Measurements from ENCODE around the gene ZNF700.
"Not testable (repeated sequence)": the region's sequence is repeated elsewhere in the genome, so short reads cannot be mapped to it uniquely, and the experiment has no call there.

Gene ZNF700

DNA sequence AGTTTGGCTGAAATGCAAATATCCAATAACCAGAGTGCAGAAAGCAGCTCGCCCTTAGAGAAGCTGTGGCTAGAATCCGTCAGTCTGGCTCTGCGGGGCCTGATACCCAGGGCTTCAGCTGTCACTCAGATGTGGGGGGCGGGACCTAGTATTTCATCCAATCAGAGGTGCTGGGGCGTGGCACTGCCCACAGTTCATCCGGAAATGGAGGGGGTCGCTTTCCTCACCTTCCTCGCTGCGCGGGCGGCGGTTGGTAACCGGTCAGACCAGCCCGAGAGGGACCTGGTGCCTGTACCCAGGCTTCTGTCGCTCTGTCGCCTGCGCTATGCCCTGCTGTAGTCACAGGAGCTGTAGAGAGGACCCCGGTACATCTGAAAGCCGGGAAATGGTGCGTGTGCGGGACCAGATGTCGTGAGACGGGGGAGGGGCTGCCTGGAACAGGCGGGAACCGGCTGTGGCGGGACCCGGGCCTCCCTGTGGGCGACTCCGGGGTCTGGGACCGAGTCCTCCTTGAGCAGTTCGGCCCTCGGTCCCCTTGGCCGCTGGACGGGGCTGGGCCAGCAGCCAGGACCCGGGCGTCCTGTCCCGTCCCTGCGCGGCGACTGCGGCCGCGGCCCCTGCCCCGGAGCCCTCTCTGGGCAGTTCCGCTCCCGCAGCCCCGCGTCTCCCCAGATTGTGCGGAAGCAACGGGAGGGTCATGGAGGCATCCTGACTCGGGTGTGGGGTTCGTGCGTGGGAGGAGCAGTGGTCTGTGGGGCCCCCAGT lies at the start of gene ZNF700:
TSS of gene ZNF700 (plus strand) at position 222 of the 765 bp plus-strand sequence. CDS start at position 326, 104 bp downstream.
- H3K4me1 ChIP-seq (ENCODE audit: control insufficient read depth, insufficient read depth, low read length) = 0 out of 2 replicates have a peak, but pooled peaks cover 1% of the 10 kb centered on the region
- peak; percentile 75 for DNase-seq (ENCODE audit: low read depth, low spot score)
- WGBS (ENCODE audit: insufficient coverage, insufficient read length) = no CpG with 5 or more reads among the region's 53 CpGs
- no peaks in the 10 kb centered on the region for H3K27me3 ChIP-seq (ENCODE audit: control insufficient read depth, insufficient read depth, low read length)
- peak within 1 kb of the TSS; percentile 58 for H3K4me3 ChIP-seq (ENCODE audit: low read length)
- H3K36me3 ChIP-seq (ENCODE audit: control insufficient read depth, insufficient read depth, low read length) = no peaks in the 10 kb centered on the region
- no peak within 1 kb of the TSS for H3K27ac ChIP-seq (ENCODE audit: low read length)
- no peaks in the 10 kb centered on the region; the same call in 1 of the 2 replicates for H3K9me3 ChIP-seq (ENCODE audit: control insufficient read depth, insufficient read depth, low read length)

DNA sequence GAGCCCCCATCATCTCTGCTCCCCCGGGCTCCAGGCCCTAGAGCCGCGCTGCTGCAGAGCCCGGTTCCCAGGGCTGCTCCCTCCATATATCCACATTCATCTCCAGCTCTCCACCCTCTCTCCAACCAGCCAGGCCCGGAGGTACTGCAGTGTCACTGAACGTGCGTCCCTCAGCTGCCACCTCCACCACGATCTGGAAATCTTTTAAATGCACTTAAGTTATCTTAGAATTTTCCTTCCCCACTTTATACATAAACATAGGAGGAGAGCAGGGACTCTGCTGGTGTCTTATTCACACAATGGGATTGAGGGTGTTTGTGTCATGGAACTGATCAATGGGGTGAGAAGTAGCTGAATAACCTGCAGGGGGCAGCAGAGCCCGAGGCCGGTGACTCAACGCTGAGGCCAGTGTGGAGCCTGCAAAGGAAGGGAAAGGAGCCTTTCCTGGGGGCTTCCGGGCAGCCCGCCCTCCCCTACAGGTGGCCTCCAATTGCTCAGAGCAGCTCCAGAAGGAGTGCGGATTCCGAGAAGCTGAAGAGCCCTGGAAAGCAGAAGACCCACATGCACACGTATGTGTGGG lies 45.1 kb upstream of the ZNF700 start:
- not testable (repeated sequence) for H3K27ac ChIP-seq (ENCODE audit: low read length); H3K4me3 ChIP-seq (ENCODE audit: low read length); DNase-seq (ENCODE audit: low read depth, low spot score); H3K4me1 ChIP-seq (ENCODE audit: control insufficient read depth, insufficient read depth, low read length); H3K36me3 ChIP-seq (ENCODE audit: control insufficient read depth, insufficient read depth, low read length); H3K27me3 ChIP-seq (ENCODE audit: control insufficient read depth, insufficient read depth, low read length); H3K9me3 ChIP-seq (ENCODE audit: control insufficient read depth, insufficient read depth, low read length)
- no CpG with 5 or more reads among the region's 16 CpGs for WGBS (ENCODE audit: insufficient coverage, insufficient read length)

DNA sequence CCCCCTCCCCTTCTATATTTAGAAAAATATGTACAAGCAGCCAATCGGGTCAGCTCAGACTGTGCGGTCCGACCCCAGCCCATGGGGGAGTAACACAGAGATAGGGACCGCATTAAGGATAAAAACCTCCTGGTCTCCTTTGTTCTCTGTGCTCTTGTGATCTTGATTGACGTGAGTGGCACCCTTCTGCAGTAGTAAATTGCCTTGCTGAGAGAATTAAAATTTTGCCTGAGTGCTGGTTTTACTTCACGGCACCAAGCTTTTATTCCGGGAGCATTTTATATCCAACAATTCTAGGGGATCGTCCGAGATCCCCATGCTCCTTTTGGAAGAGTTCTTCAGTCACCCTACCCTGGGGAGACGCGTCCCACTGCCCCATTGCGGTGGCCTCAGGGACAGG lies 44.3 kb upstream of the ZNF700 start:
- no peak overlapping the region for H3K4me3 ChIP-seq (ENCODE audit: low read length)
- H3K4me1 ChIP-seq (ENCODE audit: control insufficient read depth, insufficient read depth, low read length) = no peaks in the 10 kb centered on the region
- H3K9me3 ChIP-seq (ENCODE audit: control insufficient read depth, insufficient read depth, low read length) = no peaks in the 10 kb centered on the region
- WGBS (ENCODE audit: insufficient coverage, insufficient read length) = no CpG with 5 or more reads among the region's 12 CpGs
- H3K27me3 ChIP-seq (ENCODE audit: control insufficient read depth, insufficient read depth, low read length) = no peaks in the 10 kb centered on the region
- no peaks in the 10 kb centered on the region for H3K36me3 ChIP-seq (ENCODE audit: control insufficient read depth, insufficient read depth, low read length)
- no peak for DNase-seq (ENCODE audit: low read depth, low spot score)
- no peak overlapping the region for H3K27ac ChIP-seq (ENCODE audit: low read length)

DNA sequence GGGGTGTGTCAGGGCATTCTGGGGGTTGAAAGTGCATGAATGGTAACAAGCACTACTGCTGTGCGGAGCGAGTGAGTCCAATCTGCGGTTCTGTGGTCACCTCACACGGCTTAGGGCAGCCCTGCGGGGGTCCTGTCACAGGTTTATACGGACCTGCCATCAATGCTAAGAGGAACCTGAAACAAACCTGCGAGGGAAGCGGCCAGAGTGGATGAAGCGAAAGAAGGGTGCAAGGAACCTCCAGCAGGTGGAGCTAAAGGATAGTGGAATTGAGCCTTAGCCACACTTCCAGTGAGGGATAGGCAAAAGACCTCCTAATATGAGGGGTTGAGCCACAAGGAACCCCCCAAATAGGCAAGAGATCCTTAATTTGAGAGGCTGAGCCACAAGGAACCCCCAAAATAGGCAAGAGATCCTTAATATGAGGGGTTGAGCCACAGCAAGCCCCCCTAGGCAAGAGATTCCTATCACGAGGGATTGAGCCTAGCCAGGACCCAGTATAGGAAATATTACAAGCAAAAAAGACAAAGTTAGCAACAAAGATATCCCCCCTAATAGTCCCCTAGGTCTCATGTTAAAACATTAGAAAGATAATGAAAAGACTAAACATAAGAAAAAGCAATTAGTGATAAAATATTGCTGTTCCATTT lies 43.6 kb upstream of the ZNF700 start:
- Histone ChIP-seq H3K36me3 (ENCODE audit: control insufficient read depth, insufficient read depth, low read length) (no peaks in the 10 kb centered on the region), H3K9me3 (ENCODE audit: control insufficient read depth, insufficient read depth, low read length) (no peaks in the 10 kb centered on the region), H3K4me3 (ENCODE audit: low read length) (no peak overlapping the region), H3K4me1 (ENCODE audit: control insufficient read depth, insufficient read depth, low read length) (no peaks in the 10 kb centered on the region), H3K27me3 (ENCODE audit: control insufficient read depth, insufficient read depth, low read length) (no peaks in the 10 kb centered on the region), H3K27ac (ENCODE audit: low read length) (no peak overlapping the region)
- no CpG with 5 or more reads among the region's 10 CpGs for WGBS (ENCODE audit: insufficient coverage, insufficient read length)
- peak; percentile 61 for DNase-seq (ENCODE audit: low read depth, low spot score)

DNA sequence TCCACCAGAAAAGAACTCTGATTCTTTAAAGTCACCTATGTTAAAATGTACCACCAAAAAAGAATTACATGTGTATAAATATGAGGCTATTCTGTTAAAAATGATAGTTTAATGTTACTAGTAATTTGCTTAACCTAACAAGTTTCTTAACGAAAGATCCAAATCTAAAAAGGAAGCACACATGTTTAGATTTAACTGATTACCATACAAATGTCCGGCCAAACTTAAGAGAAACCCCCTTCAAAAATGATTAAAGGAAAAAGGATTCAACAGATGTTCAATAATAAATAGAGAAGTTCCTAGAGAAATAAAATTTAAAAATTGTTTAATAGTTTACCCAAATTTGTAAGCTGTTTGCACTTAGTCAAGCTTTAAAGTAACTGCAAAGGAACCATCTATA lies 42.3 kb upstream of the ZNF700 start:
- Histone ChIP-seq H3K27me3 (ENCODE audit: control insufficient read depth, insufficient read depth, low read length) (no peaks in the 10 kb centered on the region), H3K4me1 (ENCODE audit: control insufficient read depth, insufficient read depth, low read length) (peaks cover 3% of the 10 kb centered on the region; the same call in 1 of the 2 replicates), H3K4me3 (ENCODE audit: low read length) (no peak overlapping the region), H3K36me3 (ENCODE audit: control insufficient read depth, insufficient read depth, low read length) (no peaks in the 10 kb centered on the region), H3K27ac (ENCODE audit: low read length) (no peak overlapping the region), H3K9me3 (ENCODE audit: control insufficient read depth, insufficient read depth, low read length) (no peaks in the 10 kb centered on the region)
- WGBS (ENCODE audit: insufficient coverage, insufficient read length) = no CpG with 5 or more reads among the region's 2 CpGs
- DNase-seq (ENCODE audit: low read depth, low spot score) = no peak

DNA sequence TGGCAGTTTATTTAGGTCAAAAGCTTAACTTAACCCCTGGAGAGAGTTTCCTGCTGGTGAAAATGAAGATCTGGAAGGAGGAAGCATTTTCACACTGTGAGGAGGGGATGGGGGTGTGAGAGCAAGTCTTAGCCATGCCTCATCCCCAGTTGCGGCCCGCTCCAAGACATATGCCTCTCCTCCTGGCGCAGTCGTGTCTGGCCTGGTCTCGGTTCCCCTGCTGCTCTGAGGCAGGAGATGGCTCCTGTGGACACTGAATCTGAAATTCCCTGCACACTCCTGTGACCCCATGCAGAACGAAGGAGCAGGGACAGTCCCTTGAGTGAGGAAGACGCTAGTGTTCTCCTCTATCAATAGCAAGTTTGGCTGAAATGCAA lies 37.7 kb upstream of the ZNF700 start:
- no peak overlapping the region for H3K27ac ChIP-seq (ENCODE audit: low read length)

DNA sequence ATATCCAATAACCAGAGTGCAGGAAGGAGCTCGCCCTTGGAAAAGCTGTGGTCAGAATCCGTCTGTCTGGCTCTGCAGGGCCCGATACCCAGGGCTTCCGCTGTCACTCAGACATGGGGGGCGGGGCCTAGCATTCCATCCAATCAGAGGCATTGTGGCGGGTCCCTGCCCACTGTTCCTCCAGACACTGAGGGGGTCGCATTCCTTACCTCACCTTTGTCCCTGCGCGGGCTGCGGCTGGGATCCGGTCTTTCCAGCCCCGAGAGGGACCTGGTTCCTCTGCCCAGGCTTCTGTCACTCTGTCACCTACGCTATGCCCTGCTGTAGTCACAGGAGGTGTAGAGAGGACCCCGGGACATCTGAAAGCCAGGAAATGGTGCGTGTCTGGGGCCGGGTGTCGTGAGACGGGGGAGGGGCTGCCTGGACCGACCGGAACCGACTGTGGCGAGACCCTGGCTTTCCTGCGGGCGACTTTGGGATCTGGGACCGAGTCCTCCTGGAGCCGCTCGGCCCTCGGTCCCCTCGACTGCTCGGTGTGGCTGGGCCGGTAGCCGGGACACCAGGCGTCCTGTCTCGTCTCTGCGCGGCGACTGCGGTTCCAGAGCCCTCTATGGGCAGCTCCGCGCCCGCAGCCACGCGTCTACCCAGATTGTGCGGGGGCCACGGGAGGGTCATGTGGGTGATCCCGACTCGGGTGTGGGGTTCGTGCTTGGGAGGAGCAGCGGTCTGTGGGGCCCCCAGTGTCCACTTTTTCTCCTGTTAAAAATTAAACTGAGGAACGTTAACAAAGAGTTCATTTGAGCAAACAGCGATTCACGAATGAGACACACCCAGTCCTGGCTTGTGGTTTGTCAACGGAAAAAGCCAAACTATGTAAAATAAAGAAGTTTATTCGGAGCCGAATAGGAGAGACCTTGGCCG lies 37.0 kb upstream of the ZNF700 start, which contains the start of gene ZNF69:
TSS of gene ZNF69 (plus strand) at position 172 of the 921 bp plus-strand sequence. CDS start at position 314, 142 bp downstream.
- peak; percentile 92 for DNase-seq (ENCODE audit: low read depth, low spot score)

More for the DNA sequence above, 37.7 kb upstream of the ZNF700 start:
- H3K4me3 ChIP-seq (ENCODE audit: low read length) = no peak overlapping the region
- H3K4me1 ChIP-seq (ENCODE audit: control insufficient read depth, insufficient read depth, low read length) = peaks cover 3% of the 10 kb centered on the region; the same call in 1 of the 2 replicates
- no CpG with 5 or more reads among the region's 7 CpGs for WGBS (ENCODE audit: insufficient coverage, insufficient read length)
- H3K27me3 ChIP-seq (ENCODE audit: control insufficient read depth, insufficient read depth, low read length) = no peaks in the 10 kb centered on the region
- no peaks in the 10 kb centered on the region for H3K9me3 ChIP-seq (ENCODE audit: control insufficient read depth, insufficient read depth, low read length)
- DNase-seq (ENCODE audit: low read depth, low spot score) = no peak
- no peaks in the 10 kb centered on the region for H3K36me3 ChIP-seq (ENCODE audit: control insufficient read depth, insufficient read depth, low read length)

DNA sequence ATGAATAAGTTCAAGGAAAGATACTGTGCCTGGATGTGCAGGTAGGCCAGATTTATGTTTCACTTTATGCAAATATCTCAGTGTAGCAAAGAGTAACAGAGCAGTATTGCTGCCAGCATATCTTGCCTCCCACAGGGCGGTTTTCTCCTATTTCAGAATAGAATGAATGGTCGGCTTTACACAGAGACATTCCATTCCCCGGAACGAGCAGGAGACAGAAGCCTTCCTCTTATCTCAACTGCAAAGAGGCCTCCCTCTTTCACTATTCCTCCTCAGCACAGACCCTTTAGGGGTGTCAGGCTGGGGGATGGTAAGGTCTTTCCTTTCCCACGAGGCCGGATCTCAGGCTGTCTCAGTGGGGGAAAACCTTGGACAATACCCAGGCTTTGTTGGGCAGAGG lies 35.0 kb upstream of the ZNF700 start:
- H3K9me3 ChIP-seq (ENCODE audit: control insufficient read depth, insufficient read depth, low read length); H3K27ac ChIP-seq (ENCODE audit: low read length); H3K4me1 ChIP-seq (ENCODE audit: control insufficient read depth, insufficient read depth, low read length); H3K36me3 ChIP-seq (ENCODE audit: control insufficient read depth, insufficient read depth, low read length); H3K4me3 ChIP-seq (ENCODE audit: low read length); H3K27me3 ChIP-seq (ENCODE audit: control insufficient read depth, insufficient read depth, low read length); DNase-seq (ENCODE audit: low read depth, low spot score): not testable (repeated sequence)
- no CpG with 5 or more reads among the region's 6 CpGs for WGBS (ENCODE audit: insufficient coverage, insufficient read length)

More for the DNA sequence above, 37.0 kb upstream of the ZNF700 start, which contains the start of gene ZNF69:
- no peaks in the 10 kb centered on the region for H3K27me3 ChIP-seq (ENCODE audit: control insufficient read depth, insufficient read depth, low read length)
- H3K27ac ChIP-seq (ENCODE audit: low read length) = no peak within 1 kb of the TSS
- no CpG with 5 or more reads among the region's 56 CpGs for WGBS (ENCODE audit: insufficient coverage, insufficient read length)
- H3K4me3 ChIP-seq (ENCODE audit: low read length) = peak within 1 kb of the TSS; percentile 60
- peaks cover 3% of the 10 kb centered on the region; the same call in 1 of the 2 replicates for H3K4me1 ChIP-seq (ENCODE audit: control insufficient read depth, insufficient read depth, low read length)
- H3K9me3 ChIP-seq (ENCODE audit: control insufficient read depth, insufficient read depth, low read length) = no peaks in the 10 kb centered on the region
- no peaks in the 10 kb centered on the region for H3K36me3 ChIP-seq (ENCODE audit: control insufficient read depth, insufficient read depth, low read length)

DNA sequence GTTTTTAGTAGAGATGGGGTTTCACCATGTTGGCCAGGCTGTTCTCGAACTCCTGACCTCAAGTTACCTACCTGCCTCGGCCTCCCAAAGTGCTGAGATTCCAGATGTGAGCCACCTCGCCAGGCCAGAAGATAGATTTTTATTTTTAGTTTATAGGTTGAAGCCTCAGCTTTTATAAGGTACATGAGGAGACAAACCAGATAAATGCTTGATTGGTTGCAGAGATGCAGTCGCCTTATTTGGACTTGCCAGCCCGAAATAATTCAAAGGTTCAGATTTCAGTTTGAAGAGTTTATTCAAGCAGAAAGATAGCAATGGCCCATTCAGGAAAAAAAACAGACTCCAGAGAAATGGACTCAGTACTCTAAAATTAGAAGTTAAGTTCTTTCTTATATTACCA lies 34.3 kb upstream of the ZNF700 start:
- H3K27ac ChIP-seq (ENCODE audit: low read length) = no peak overlapping the region
- no peak overlapping the region for H3K4me3 ChIP-seq (ENCODE audit: low read length)
- no peaks in the 10 kb centered on the region for H3K27me3 ChIP-seq (ENCODE audit: control insufficient read depth, insufficient read depth, low read length)
- no peak for DNase-seq (ENCODE audit: low read depth, low spot score)
- H3K9me3 ChIP-seq (ENCODE audit: control insufficient read depth, insufficient read depth, low read length) = 0 out of 2 replicates have a peak, but pooled peaks cover 2% of the 10 kb centered on the region
- WGBS (ENCODE audit: insufficient coverage, insufficient read length) = no CpG with 5 or more reads among the region's 5 CpGs
- peaks cover 3% of the 10 kb centered on the region; the same call in 1 of the 2 replicates for H3K4me1 ChIP-seq (ENCODE audit: control insufficient read depth, insufficient read depth, low read length)
- H3K36me3 ChIP-seq (ENCODE audit: control insufficient read depth, insufficient read depth, low read length) = peaks cover 10% of the 10 kb centered on the region; the same call in 1 of the 2 replicates
